Mesothelial cell of epicardium (in vitro differentiated cells): ENCODE data around the gene SRF. TPM values are rescaled to one million over a fixed set of nuclear protein-coding genes. Genes with fewer than 3 reads are reported as not detected.
A peak's percentile ranks its signal among the peaks of the same experiment; 100 is the strongest.

Source experiments
- DNase-seq, 2 experiments: peaks; one replicate each; pipeline ENCODE4 v3.0.0; 2021; ENCODE audit warnings: low spot score in 2 of 2; ENCODE audit not compliant: unreplicated experiment in 2 of 2
- H3K27ac Mint-ChIP-seq: 2 replicates; pipeline ENCODE4 v1.8.0; 2021; ENCODE audit warnings: mixed read lengths
- H3K27me3 Mint-ChIP-seq: 2 replicates; pipeline ENCODE4 v1.8.0; 2021; ENCODE audit warnings: low read depth, mixed read lengths
- H3K36me3 Mint-ChIP-seq: 2 replicates; pipeline ENCODE4 v1.8.0; 2021; ENCODE audit warnings: mixed read lengths
- H3K4me1 Mint-ChIP-seq: 2 replicates; pipeline ENCODE4 v1.8.0; 2021; ENCODE audit warnings: mixed read lengths
- H3K4me3 Mint-ChIP-seq: 2 replicates; pipeline ENCODE4 v1.8.0; 2021; ENCODE audit warnings: mild to moderate bottlenecking, moderate library complexity, mixed read lengths
- H3K9me3 Mint-ChIP-seq: 2 replicates; pipeline ENCODE4 v1.8.0; 2021; ENCODE audit warnings: mixed read lengths
- CTCF ChIP-seq: fragments of 200-600 bp; sonication (generic); IDR thresholded peaks from one replicate; pipeline ENCODE4 v1.5.0; 2021; ENCODE audit warnings: antibody characterized with exemption; ENCODE audit not compliant: unreplicated experiment
- total RNA-seq: library from RNA; stranded (reverse); gene quantifications from 3 replicates; pipeline ENCODE4 v1.2.1, GENCODE V29; 2021

The SRF gene
- total RNA-seq, 1 donor from 2014 or later = 52.0 TPM

GRCh38 chr6:43149265-43149664 lies 21.8 kb upstream of the SRF start:
- TF ChIP-seq CTCF = no peak
- no peak for DNase-seq
- Mint-ChIP-seq H3K27me3 (no peaks in the 10 kb centered on the region), H3K36me3 (peaks cover 27% of the 10 kb centered on the region), H3K4me1 (no peaks in the 10 kb centered on the region), H3K4me3 (no peak overlapping the region), H3K27ac (no peak overlapping the region), H3K9me3 (no peaks in the 10 kb centered on the region)

- Mint-ChIP-seq H3K9me3 (no peaks in the 10 kb centered on the region), H3K36me3 (peaks cover 27% of the 10 kb centered on the region), H3K4me3 (no peak overlapping the region), H3K4me1 (no peaks in the 10 kb centered on the region), H3K27ac (no peak overlapping the region), H3K27me3 (no peaks in the 10 kb centered on the region)
- DNase-seq = no peak
- no peak for TF ChIP-seq CTCF
Measured at GRCh38 chr6:43150051-43150751, 20.9 kb upstream of the SRF start.

- H3K27me3 Mint-ChIP-seq = no peaks in the 10 kb centered on the region
- peaks cover 5% of the 10 kb centered on the region for H3K36me3 Mint-ChIP-seq
- no peak overlapping the region for H3K27ac Mint-ChIP-seq
- no peaks in the 10 kb centered on the region for H3K4me1 Mint-ChIP-seq
- no peak overlapping the region for H3K4me3 Mint-ChIP-seq
- no peak for TF ChIP-seq CTCF
- DNase-seq = no peak
- no peaks in the 10 kb centered on the region for H3K9me3 Mint-ChIP-seq
Measured at GRCh38 chr6:43159599-43159998, 11.5 kb upstream of the SRF start.

DNA sequence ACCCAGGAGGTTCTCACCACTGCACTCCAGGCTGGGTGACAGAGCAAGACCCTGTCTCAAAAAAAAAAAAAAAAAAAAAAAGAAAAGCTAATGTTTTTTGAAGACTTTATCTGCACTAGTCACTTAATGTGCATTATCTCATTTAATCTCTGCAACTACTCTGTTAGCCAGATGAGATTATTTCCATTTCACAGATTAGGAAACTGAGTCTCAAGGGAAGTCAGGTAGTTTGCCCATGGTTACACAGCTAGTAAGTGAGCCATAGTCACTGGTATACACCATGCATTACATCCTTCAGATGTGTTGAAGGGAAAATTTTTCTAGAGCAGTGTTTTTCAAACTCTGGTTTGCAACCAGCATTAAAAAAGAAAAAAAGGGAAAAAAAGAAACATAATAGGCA lies 7.2 kb upstream of the SRF start:
- DNase-seq = no peak
- no peak overlapping the region for H3K4me3 Mint-ChIP-seq
- no peak for TF ChIP-seq CTCF

DNA sequence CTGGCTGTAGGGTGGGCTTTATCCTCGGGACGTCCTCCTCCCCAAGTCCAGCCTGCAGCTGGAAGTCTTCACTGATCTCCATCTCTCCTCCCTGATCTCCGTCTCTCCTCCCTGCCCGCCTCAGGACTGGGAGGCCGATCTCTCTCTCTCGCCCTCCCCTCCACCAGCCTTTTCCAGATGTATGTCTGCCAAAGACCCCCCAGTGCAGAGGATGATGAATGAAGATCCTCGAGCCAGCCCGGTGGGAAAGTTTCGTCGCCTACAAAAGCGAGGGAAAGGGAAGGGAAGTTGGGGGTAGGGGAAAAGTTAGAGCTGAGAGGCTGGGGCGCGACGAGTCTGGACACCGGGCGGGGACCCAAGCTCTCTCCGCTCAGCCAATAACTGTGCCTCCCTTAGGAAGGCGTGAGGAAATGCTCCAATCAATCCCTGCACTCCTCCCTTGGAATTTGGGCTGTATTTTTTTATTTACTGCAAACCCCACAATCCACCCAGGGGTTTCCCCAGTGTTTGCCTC lies 595 bp upstream of the SRF start:
- Mint-ChIP-seq H3K9me3 (no peaks in the 10 kb centered on the region), H3K27me3 (no peaks in the 10 kb centered on the region), H3K36me3 (no peaks in the 10 kb centered on the region), H3K27ac (peak overlapping the region; percentile 100), H3K4me1 (peaks cover 31% of the 10 kb centered on the region), H3K4me3 (peak overlapping the region; percentile 81)
- DNase-seq = no peak
- no peak for TF ChIP-seq CTCF

More for the DNA sequence above, 7.2 kb upstream of the SRF start:
- Mint-ChIP-seq H3K36me3 (peaks cover 5% of the 10 kb centered on the region), H3K27ac (no peak overlapping the region), H3K9me3 (no peaks in the 10 kb centered on the region), H3K4me1 (no peaks in the 10 kb centered on the region), H3K27me3 (no peaks in the 10 kb centered on the region)
